CD4-positive, alpha-beta T cell treated with Interferon gamma for 1 hour (primary cell): Measurements from ENCODE around the gene ZNF653.
A peak's percentile ranks its signal among the peaks of the same experiment; 100 is the strongest.
"Not testable (repeated sequence)": the region's sequence is repeated elsewhere in the genome, so short reads cannot be mapped to it uniquely, and the experiment has no call there.

Experiments
- DNase-seq: peaks from one replicate; pipeline ENCODE4 v3.0.0-alpha.2; 2020

ZNF653 gene

GRCh38 chr19:11453468-11454341 is 51.9 kb downstream of the ZNF653 start:
- no peak for DNase-seq

GRCh38 chr19:11452620-11453310 is 52.9 kb downstream of the ZNF653 start:
- DNase-seq = no peak

GRCh38 chr19:11451871-11452619 is 53.6 kb downstream of the ZNF653 start:
- no peak for DNase-seq

GRCh38 chr19:11451327-11451870 is 54.2 kb downstream of the ZNF653 start:
- DNase-seq = no peak

- no peak for DNase-seq
These were observed 54.9 kb downstream of the ZNF653 start for GRCh38 chr19:11450570-11451326.

- DNase-seq = no peak
These were observed 56.6 kb downstream of the ZNF653 start for GRCh38 chr19:11448923-11449554.

- DNase-seq = no peak
These were observed 57.2 kb downstream of the ZNF653 start for GRCh38 chr19:11448410-11448809.

GRCh38 chr19:11447347-11448262 is 58.0 kb downstream of the ZNF653 start:
- no peak for DNase-seq

- DNase-seq = peak; percentile 38
These were observed 58.9 kb downstream of the ZNF653 start for GRCh38 chr19:11446652-11447301.

- DNase-seq = no peak
These were observed 59.4 kb downstream of the ZNF653 start for GRCh38 chr19:11446271-11446651.

- no peak for DNase-seq
These were observed 60.5 kb downstream of the ZNF653 start for GRCh38 chr19:11445141-11445540.

GRCh38 chr19:11444059-11444458 is 61.6 kb downstream of the ZNF653 start:
- no peak for DNase-seq

GRCh38 chr19:11437955-11438354 is 67.7 kb downstream of the ZNF653 start:
- peak; percentile 71 for DNase-seq

GRCh38 chr19:11435833-11436313 is 69.8 kb downstream of the ZNF653 start:
- no peak for DNase-seq

- DNase-seq = peak; percentile 99
These were observed 70.4 kb downstream of the ZNF653 start, which contains the start of the genes ODAD3 and PRKCSH for GRCh38 chr19:11435057-11435832. ODAD3 (minus strand) TSS chr19:11435121; CDS start chr19:11435016, 105 bp downstream. PRKCSH (plus strand) TSS chr19:11435635; CDS start chr19:11436118, 483 bp downstream.

- no peak for DNase-seq
These were observed 71.0 kb downstream of the ZNF653 start for GRCh38 chr19:11434703-11435056.

GRCh38 chr19:11433526-11433925 is 72.1 kb downstream of the ZNF653 start:
- DNase-seq = not testable (repeated sequence)
